ENCODE data around the gene CHIT1.

CHIT1 gene

GRCh38 chr1:203228670-203229069 is 803 bp downstream of the CHIT1 start:
- no peak for DNase-seq (ENCODE audit: low spot score)
- CTCF ChIA-PET: interaction anchor here (0.5 to 3.1 kb wide), 4 partner anchors 12 to 299 kb away, joined by 3 to 22 read pairs (median 10); no protein-coding TSS in a partner anchor
- TF ChIP-seq, protein P1, sequence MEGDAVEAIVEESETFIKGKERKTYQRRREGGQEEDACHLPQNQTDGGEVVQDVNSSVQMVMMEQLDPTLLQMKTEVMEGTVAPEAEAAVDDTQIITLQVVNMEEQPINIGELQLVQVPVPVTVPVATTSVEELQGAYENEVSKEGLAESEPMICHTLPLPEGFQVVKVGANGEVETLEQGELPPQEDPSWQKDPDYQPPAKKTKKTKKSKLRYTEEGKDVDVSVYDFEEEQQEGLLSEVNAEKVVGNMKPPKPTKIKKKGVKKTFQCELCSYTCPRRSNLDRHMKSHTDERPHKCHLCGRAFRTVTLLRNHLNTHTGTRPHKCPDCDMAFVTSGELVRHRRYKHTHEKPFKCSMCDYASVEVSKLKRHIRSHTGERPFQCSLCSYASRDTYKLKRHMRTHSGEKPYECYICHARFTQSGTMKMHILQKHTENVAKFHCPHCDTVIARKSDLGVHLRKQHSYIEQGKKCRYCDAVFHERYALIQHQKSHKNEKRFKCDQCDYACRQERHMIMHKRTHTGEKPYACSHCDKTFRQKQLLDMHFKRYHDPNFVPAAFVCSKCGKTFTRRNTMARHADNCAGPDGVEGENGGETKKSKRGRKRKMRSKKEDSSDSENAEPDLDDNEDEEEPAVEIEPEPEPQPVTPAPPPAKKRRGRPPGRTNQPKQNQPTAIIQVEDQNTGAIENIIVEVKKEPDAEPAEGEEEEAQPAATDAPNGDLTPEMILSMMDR (conservative IDR thresholded peaks at IDR 0.05; ENCODE audit: low read depth): no peak
- no peak overlapping the region for H3K27ac ChIP-seq
- POLR2A ChIA-PET (ENCODE audit: low non-redundant PET): no interaction called here

DNA sequence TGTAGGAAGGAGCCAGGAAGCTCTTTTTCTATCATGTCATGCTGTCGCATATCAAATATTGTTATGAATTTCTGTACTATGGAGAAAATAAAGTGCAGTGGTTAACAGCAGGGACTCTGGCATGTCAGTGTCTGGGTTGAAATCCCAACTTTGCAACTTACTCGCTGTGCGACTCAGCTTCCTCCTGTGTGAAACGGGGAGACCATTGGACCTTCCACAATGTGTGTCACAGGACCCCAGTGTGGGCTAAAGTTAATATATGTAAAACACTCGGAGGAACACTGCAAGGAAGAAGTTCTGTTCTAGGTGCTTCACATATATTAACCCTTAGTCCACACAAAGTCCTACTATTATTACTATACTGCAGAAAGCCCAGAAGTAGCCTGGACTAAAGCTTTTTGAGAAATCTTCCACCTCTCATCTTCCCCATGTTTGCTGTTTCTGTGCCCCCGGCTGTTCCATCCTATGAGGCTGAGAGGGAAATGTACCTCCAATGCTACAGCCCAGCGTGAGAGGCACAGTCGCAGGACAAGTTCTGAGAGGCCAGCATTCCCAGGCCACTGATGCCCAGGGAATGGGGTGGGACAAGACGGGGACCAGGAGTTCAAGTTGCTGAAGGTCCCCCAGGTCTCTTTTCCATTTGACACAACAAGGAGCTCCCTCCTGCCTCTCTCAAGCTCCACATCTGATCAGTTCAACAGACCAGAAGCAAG is 1.9 kb downstream of the CHIT1 start:
- no peak for DNase-seq (ENCODE audit: low spot score)
- ChIA-PET POLR2A (ENCODE audit: low non-redundant PET) (interaction anchor here (0.7 kb wide), 1 partner anchor 79 kb away, joined by 3 read pairs; no protein-coding TSS in a partner anchor), CTCF (interaction anchor here (0.5 to 3.1 kb wide), 6 partner anchors 11 to 363 kb away, joined by 3 to 22 read pairs (median 5); no protein-coding TSS in a partner anchor)
- TF ChIP-seq, protein P1 (conservative IDR thresholded peaks at IDR 0.05; ENCODE audit: low read depth): no peak
- H3K27ac ChIP-seq: no peak overlapping the region

DNA sequence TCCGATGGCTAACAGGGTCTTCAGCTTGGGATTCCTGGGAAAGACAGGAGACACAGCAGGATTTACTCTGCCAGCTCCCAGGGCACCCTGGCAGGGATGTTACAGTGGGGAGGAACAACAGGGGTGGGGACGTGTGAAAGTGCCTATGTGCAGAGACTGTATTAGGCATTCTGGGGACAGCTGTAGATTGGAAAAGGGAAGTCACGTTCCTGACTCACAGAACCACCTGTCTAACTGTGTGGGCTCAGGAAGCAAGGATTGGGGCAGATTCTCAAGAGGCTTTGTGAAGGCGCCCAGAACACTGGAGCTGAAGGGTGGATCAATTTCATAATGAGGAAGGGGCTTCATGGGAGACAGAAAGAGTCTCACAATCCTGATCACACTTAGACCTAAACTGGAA is 4.4 kb downstream of the CHIT1 start:
- no peak for DNase-seq (ENCODE audit: low spot score)
- ChIA-PET CTCF (interaction anchor here (0.5 to 2.4 kb wide), 8 partner anchors 9 to 185 kb away, joined by 3 to 17 read pairs (median 4); no protein-coding TSS in a partner anchor), POLR2A (ENCODE audit: low non-redundant PET) (no interaction called here)
- TF ChIP-seq, protein P1 (conservative IDR thresholded peaks at IDR 0.05; ENCODE audit: low read depth): no peak
- H3K27ac ChIP-seq: no peak overlapping the region

DNA sequence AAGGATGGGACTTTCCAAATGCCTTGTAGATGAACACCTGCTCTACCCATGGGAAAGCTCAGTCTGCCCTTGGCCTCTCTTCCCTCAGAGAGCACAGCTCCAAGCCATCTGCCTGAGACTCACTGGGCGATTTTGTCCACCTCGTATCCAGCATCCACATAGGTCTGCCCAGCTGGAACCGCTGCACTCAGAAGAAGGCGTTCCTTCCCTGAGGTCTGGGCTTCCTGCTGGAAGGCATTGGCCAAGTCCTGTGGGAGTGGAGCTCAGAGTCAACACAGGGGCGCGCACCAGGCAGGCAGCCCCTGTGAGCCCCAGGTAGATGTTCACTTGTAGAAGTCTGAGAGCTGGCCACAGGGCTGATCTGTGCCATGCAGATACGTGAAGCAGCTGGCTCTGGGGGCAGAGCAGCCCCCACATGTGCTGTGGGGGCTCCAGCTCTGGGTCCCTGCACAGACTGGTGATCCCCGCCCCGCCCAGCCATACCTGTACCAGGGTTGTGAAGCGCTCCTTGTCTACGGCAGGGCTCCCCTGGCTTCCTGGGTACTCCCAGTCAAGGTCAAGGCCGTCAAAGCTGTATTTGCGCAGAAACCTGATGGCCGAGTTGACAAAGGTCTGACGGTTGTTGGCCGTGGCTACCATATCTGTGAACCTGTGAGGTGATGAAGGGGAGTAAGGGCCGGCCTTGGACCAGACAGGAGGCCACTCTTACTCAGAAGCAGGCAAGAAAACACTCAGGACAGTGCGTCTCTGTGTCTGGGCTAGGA is 6.3 kb downstream of the CHIT1 start:
- CTCF ChIA-PET: interaction anchor here (0.5 to 0.6 kb wide), 4 partner anchors 8 to 420 kb away, joined by 3 to 8 read pairs (median 3); no protein-coding TSS in a partner anchor
- no peak for DNase-seq (ENCODE audit: low spot score)
- TF ChIP-seq, protein P1 (conservative IDR thresholded peaks at IDR 0.05; ENCODE audit: low read depth): no peak
- no peak overlapping the region for H3K27ac ChIP-seq
- POLR2A ChIA-PET (ENCODE audit: low non-redundant PET): no interaction called here

- POLR2A ChIA-PET (ENCODE audit: low non-redundant PET): no interaction called here
- CTCF ChIA-PET: interaction anchor here (0.6 to 8.4 kb wide), 6 partner anchors 48 to 180 kb away, joined by 3 to 197 read pairs (median 3); no protein-coding TSS in a partner anchor
- no peak for DNase-seq (ENCODE audit: low spot score)
- TF ChIP-seq, protein P1 (conservative IDR thresholded peaks at IDR 0.05; ENCODE audit: low read depth): no peak
- H3K27ac ChIP-seq: no peak overlapping the region
These were observed 9.5 kb downstream of the CHIT1 start for GRCh38 chr1:203219934-203220333.

DNA sequence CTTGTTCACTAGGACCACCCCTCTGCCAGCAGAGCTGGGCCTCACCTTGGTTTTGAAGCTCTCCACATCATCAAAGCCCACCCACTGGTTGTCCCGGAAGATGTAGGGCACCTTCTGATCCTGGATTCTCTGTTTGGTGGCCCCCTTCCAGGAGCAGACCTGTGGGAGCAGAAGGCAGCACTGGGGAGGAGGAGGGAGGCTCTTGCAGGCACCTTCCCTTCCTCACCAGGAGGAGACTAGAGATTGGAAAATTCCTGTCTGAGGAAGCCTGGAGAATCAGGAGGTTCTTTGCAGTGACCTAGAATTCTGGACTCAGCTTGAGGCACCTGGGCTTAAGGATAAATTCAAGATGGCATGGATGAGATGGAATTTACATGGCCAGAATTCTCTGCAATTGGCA is 10.3 kb downstream of the CHIT1 start:
- no peak overlapping the region for H3K27ac ChIP-seq
- CTCF ChIA-PET: interaction anchor here (0.5 to 8.4 kb wide), 6 partner anchors 47 to 179 kb away, joined by 3 to 197 read pairs (median 4); no protein-coding TSS in a partner anchor
- POLR2A ChIA-PET (ENCODE audit: low non-redundant PET): no interaction called here
- TF ChIP-seq, protein P1 (conservative IDR thresholded peaks at IDR 0.05; ENCODE audit: low read depth): no peak
- DNase-seq (ENCODE audit: low spot score): no peak

Data from RWPE1 (cell line).